ENCODE data around the gene SLC22A1. TPM values are rescaled to one million over a fixed set of nuclear protein-coding genes. Genes with fewer than 3 reads are reported as not detected.

Gene SLC22A1
- total and polyA plus RNA-seq, 2 donors (not counting 3 experiments of a cell fraction or from before 2014, with no cell fraction given): 0.04 TPM; not detected in 1

- Histone ChIP-seq H2AFZ (ENCODE audit: low read depth, low read length) (no peak overlapping the region), H4K20me1 (replicated peaks; ENCODE audit: control insufficient read depth, extremely low read depth, insufficient read depth, low read length) (no peaks in the 10 kb centered on the region), H3K79me2 (ENCODE audit: control insufficient read depth, insufficient read depth, low read length) (no peaks in the 10 kb centered on the region), H3K9me1 (replicated peaks; ENCODE audit: control insufficient read depth, extremely low read depth, insufficient read depth, low read length) (no peaks in the 10 kb centered on the region), H3K4me3 (replicated peaks in 1 of 3; ENCODE audit: insufficient read depth in 1 of 3, low read depth in 1 of 3, low read length in 3 of 3) (no peak overlapping the region), H3K9me3 (replicated peaks; ENCODE audit: control insufficient read depth, insufficient read depth, low read length) (no peaks in the 10 kb centered on the region), H3K36me3 (ENCODE audit: control insufficient read depth in 2 of 2, extremely low read depth in 1 of 2, insufficient read depth in 2 of 2, low read length in 2 of 2) (no peaks in the 10 kb centered on the region), H3K4me2 (ENCODE audit: insufficient read depth, low read length) (no peak overlapping the region), H3K27ac (ENCODE audit: insufficient read depth, low read depth, low read length) (no peak overlapping the region), H3K4me1 (ENCODE audit: control insufficient read depth, extremely low read depth, insufficient read depth, low read length) (no peaks in the 10 kb centered on the region), H3K27me3 (ENCODE audit: control insufficient read depth in 2 of 2, insufficient read depth in 2 of 2, low read length in 2 of 2) (no peaks in the 10 kb centered on the region), H3K9ac (replicated peaks; ENCODE audit: extremely low read depth, insufficient read depth, low read length) (no peak overlapping the region)
- intact Hi-C loops (cut with micrococcal nuclease) (loop anchor here (5.0 kb wide), 1 partner anchor 1235 kb away; no protein-coding TSS in a partner anchor), dilution Hi-C loops (cut with MboI; ENCODE audit: extremely low pct_ligation_motif_present, low sequenced_read_pairs) (no loop called here)
- no peak for TF ChIP-seq EZH2 (IDR thresholded peaks at IDR 0.05; ENCODE audit: borderline replicate concordance, low read depth, low read length, severe bottlenecking)
- no peak for TF ChIP-seq POLR2A (IDR thresholded peaks at IDR 0.05; ENCODE audit: low read depth, low read length)
- no peak for TF ChIP-seq GATA2 (IDR thresholded peaks at IDR 0.05; ENCODE audit: insufficient read depth, insufficient read length, low read depth, low read length)
- TF ChIP-seq POLR2AphosphoS5 (IDR thresholded peaks at IDR 0.05; ENCODE audit: insufficient read depth, low read depth, low read length): no peak
- TF ChIP-seq, protein P1, sequence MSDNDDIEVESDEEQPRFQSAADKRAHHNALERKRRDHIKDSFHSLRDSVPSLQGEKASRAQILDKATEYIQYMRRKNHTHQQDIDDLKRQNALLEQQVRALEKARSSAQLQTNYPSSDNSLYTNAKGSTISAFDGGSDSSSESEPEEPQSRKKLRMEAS (IDR thresholded peaks at IDR 0.05; ENCODE audit: insufficient read depth, insufficient read length): no peak
- TF ChIP-seq MYC (IDR thresholded peaks at IDR 0.05; ENCODE audit: low read depth, low read length): no peak
- TF ChIP-seq FOS (IDR thresholded peaks at IDR 0.05; ENCODE audit: borderline replicate concordance, insufficient read depth, low read length): no peak
- no peak for TF ChIP-seq JUN (IDR thresholded peaks at IDR 0.05; ENCODE audit: borderline replicate concordance, insufficient read depth, insufficient read length, low read depth)
- TF ChIP-seq, protein P2, sequence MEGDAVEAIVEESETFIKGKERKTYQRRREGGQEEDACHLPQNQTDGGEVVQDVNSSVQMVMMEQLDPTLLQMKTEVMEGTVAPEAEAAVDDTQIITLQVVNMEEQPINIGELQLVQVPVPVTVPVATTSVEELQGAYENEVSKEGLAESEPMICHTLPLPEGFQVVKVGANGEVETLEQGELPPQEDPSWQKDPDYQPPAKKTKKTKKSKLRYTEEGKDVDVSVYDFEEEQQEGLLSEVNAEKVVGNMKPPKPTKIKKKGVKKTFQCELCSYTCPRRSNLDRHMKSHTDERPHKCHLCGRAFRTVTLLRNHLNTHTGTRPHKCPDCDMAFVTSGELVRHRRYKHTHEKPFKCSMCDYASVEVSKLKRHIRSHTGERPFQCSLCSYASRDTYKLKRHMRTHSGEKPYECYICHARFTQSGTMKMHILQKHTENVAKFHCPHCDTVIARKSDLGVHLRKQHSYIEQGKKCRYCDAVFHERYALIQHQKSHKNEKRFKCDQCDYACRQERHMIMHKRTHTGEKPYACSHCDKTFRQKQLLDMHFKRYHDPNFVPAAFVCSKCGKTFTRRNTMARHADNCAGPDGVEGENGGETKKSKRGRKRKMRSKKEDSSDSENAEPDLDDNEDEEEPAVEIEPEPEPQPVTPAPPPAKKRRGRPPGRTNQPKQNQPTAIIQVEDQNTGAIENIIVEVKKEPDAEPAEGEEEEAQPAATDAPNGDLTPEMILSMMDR (IDR thresholded peaks at IDR 0.05; ENCODE audit: extremely low read depth in 1 of 2, insufficient read depth in 1 of 2, low read depth in 1 of 2, low read length in 2 of 2): no peak
- FAIRE-seq: no peak
- no TSS peak for BruUV-seq (replicated peaks)
- no peak for DNase-seq (ENCODE audit: low read depth, low spot score)
- CTCF ChIA-PET: interaction anchor here (1.0 to 2.2 kb wide), 9 partner anchors 10 to 396 kb away, joined by 3 to 29 read pairs (median 6); no protein-coding TSS in a partner anchor
- POLR2A ChIA-PET: no interaction called here
These were observed 15.7 kb downstream of the SLC22A1 start for GRCh38 chr6:160137130-160137988.

All from endothelial cell of umbilical vein (primary cell).